ENCODE data around the gene STAT5A. TPM values are rescaled to one million over a fixed set of nuclear protein-coding genes. Genes with fewer than 3 reads are reported as not detected.
A peak's percentile ranks its signal among the peaks of the same experiment; 100 is the strongest.

The STAT5A gene
- total and polyA plus RNA-seq, 9 of the 15 experiments (the other 6 are each of a cell fraction or from before 2014, with no cell fraction given) = 79.9 to 415 (median 196) TPM

GRCh38 chr17:42358434-42358833 lies 70.1 kb downstream of the STAT5A start:
- ATAC-seq (no peak), FAIRE-seq (no peak), DNase-seq (ENCODE audit: extremely low read depth in 1 of 4, low spot score in 3 of 4) (no peak)
- ChIA-PET CTCF (ENCODE audit: low intra/inter-chr PET ratio) (no interaction called here), POLR2A (interaction anchor here (1.1 to 2.1 kb wide), 4 partner anchors 11 to 30 kb away, joined by 3 to 7 read pairs (median 5); no protein-coding TSS in a partner anchor)
- peaks cover 18% of the 10 kb centered on the region; the same call in 1 of the 2 replicates for H4K20me1 ChIP-seq (replicated peaks; ENCODE audit: control insufficient read depth, insufficient read depth, low read length)
- H2AFZ ChIP-seq (ENCODE audit: low read depth, low read length) = no peak overlapping the region
- peaks cover 3 to 6% of the 10 kb centered on the region in 2 experiments; a peak in 2 of 5 replicates for H3K4me1 ChIP-seq (replicated peaks in 1 of 2; ENCODE audit: control insufficient read depth in 2 of 2, insufficient read depth in 2 of 2, low read length in 2 of 2)
- H3K9me1 ChIP-seq (ENCODE audit: control insufficient read depth, insufficient read depth, low read length) = peaks cover 5% of the 10 kb centered on the region
- no peak overlapping the region for H3K9ac ChIP-seq (ENCODE audit: insufficient read depth in 1 of 2, low read depth in 2 of 2, low read length in 2 of 2)
- TF ChIP-seq ZNF197 (CRISPR knock-in tag; IDR thresholded peaks at IDR 0.05; ENCODE audit: low read depth) (no peak), SPI1 (IDR thresholded peaks at IDR 0.05; ENCODE audit: borderline replicate concordance, low read depth, low read length) (0 out of 2 replicates have a peak, but pooled peaks have one; percentile 9)
- no peak overlapping the region for H3K27ac ChIP-seq (ENCODE audit: extremely low read depth, low read depth, low read length)
- peaks cover 69% of the 10 kb centered on the region for H3K79me2 ChIP-seq (ENCODE audit: control insufficient read depth, insufficient read depth, low read length)
- in situ Hi-C loops (cut with MboI) = no loop called here
- H3K36me3 ChIP-seq (ENCODE audit: control insufficient read depth, insufficient read depth, low read length) = peaks cover 4% of the 10 kb centered on the region; the same call in 2 of the 3 replicates
- intact Hi-C loops (cut with micrococcal nuclease) = no loop called here
- H3K4me2 ChIP-seq (ENCODE audit: insufficient read depth, low read length) = no peak overlapping the region
- H3K27me3 ChIP-seq (ENCODE audit: control insufficient read depth in 2 of 2, insufficient read depth in 2 of 2, low read length in 2 of 2) = no peaks in the 10 kb centered on the region
- WGBS (ENCODE audit: insufficient coverage, low coverage, missing lambda C conversion rate) = 73% methylated on average over 1 of the region's 1 CpG
- H3K9me3 ChIP-seq (replicated peaks; ENCODE audit: control insufficient read depth, insufficient read depth, low read depth, low read length) = no peaks in the 10 kb centered on the region
- H3K4me3 ChIP-seq = no peak overlapping the region
- no TSS peak for BruUV-seq (replicated peaks)

DNA sequence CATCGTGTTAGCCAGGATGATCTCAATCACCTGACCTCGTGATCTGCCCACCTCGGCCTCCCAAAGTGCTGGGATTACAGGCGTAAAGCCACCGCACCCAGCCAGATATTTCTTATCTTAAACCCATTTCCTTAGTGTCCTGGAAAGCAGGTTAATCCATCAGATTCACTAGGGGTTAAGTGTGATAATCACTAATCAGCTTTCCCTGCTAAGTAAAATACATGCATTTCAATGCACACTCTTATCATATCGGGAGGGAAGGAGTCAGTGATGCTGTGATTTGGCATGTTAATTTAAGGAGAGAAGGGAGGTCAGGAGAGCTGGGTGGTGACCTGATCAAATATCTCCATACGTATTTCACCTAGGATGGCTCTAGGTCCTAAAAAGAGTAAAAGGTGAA lies 70.8 kb downstream of the STAT5A start:
- Histone ChIP-seq H3K9ac (ENCODE audit: insufficient read depth in 1 of 2, low read depth in 2 of 2, low read length in 2 of 2) (no peak overlapping the region), H3K9me1 (ENCODE audit: control insufficient read depth, insufficient read depth, low read length) (peaks cover 5% of the 10 kb centered on the region), H3K27me3 (ENCODE audit: control insufficient read depth in 2 of 2, insufficient read depth in 2 of 2, low read length in 2 of 2) (no peaks in the 10 kb centered on the region), H3K4me1 (replicated peaks in 1 of 2; ENCODE audit: control insufficient read depth in 2 of 2, insufficient read depth in 2 of 2, low read length in 2 of 2) (peaks cover 10 to 11% of the 10 kb centered on the region in 2 experiments; a peak in 4 of 5 replicates), H3K36me3 (ENCODE audit: control insufficient read depth, insufficient read depth, low read length) (peaks cover 4% of the 10 kb centered on the region; the same call in 2 of the 3 replicates), H3K4me3 (no peak overlapping the region), H3K79me2 (ENCODE audit: control insufficient read depth, insufficient read depth, low read length) (peaks cover 69% of the 10 kb centered on the region), H4K20me1 (replicated peaks; ENCODE audit: control insufficient read depth, insufficient read depth, low read length) (peaks cover 18% of the 10 kb centered on the region; the same call in 1 of the 2 replicates), H3K9me3 (replicated peaks; ENCODE audit: control insufficient read depth, insufficient read depth, low read depth, low read length) (no peaks in the 10 kb centered on the region), H2AFZ (ENCODE audit: low read depth, low read length) (no peak overlapping the region), H3K27ac (ENCODE audit: extremely low read depth, low read depth, low read length) (no peak overlapping the region), H3K4me2 (ENCODE audit: insufficient read depth, low read length) (no peak overlapping the region)
- intact Hi-C loops (cut with micrococcal nuclease) (no loop called here), in situ Hi-C loops (cut with MboI) (no loop called here)
- POLR2A ChIA-PET = interaction anchor here (1.2 to 2.1 kb wide), 3 partner anchors 10 to 30 kb away, joined by 4 to 7 read pairs (median 6); no protein-coding TSS in a partner anchor
- DNase-seq (ENCODE audit: extremely low read depth in 1 of 4, low spot score in 3 of 4) (no peak), FAIRE-seq (no peak), ATAC-seq (no peak)
- BruUV-seq (replicated peaks) = no TSS peak
- 28% methylated on average over 7 of the region's 7 CpGs for WGBS (ENCODE audit: insufficient coverage, low coverage, missing lambda C conversion rate)
- TF ChIP-seq MAFK (IDR thresholded peaks at IDR 0.05; ENCODE audit: low read length) = no peak
- TF ChIP-seq KDM1A (IDR thresholded peaks at IDR 0.05) = peak; percentile 51 to 59; a peak in 2 of 4 replicates
- CTCF ChIA-PET (ENCODE audit: low intra/inter-chr PET ratio) = no interaction called here

Data from K562 (cell line).